GM08714 (cell line): ENCODE results near the gene BRWD1.

Source experiments
- H3K4me3 ChIP-seq: fragments of 200-500 bp; sonication (Bioruptor generic); 2 replicates; pipeline ENCODE4 v1.5.1; 2014; ENCODE audit warnings: mild to moderate bottlenecking, low read length, inconsistent platforms
- ZNF274 ChIP-seq: IDR thresholded peaks from 2 replicates; pipeline ENCODE4 v1.6.1; 2012; ENCODE audit warnings: mild to moderate bottlenecking, low read depth, low read length

Gene BRWD1

DNA sequence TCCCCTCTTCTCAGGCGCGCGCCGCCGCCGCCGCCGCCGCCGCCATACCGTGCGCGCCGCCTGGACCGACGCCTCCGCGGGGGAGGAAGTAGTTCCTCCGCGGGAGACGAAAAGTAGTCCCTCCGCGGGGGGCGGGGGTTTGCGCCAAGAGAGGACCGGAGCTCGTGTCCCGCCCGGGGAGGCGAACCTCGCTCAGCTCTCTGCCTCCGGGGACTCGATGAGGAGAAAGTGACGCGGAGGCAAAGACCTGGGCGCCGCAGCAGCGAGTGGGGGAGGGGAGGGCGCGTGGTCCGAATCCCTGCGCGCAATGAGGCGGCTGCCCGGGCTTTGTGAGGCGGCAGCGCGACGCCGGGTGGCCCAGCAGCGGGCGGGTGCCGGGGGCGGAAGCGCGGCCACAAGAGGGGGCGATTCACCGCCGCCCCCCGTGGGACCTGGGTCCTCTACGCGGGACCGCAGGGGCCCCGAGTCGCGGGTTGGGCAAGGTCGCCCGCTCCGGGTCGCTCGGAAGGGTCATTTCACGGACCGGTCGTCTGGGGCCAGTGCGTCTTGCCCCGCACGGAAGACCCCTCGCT, at the start of gene BRWD1:
TSS of gene BRWD1 (minus strand) at position 62 of the 572 bp plus-strand sequence. CDS start 141 bp downstream, outside the sequence.
- no peak for TF ChIP-seq ZNF274
- peak within 1 kb of the TSS; percentile 80 for H3K4me3 ChIP-seq

DNA sequence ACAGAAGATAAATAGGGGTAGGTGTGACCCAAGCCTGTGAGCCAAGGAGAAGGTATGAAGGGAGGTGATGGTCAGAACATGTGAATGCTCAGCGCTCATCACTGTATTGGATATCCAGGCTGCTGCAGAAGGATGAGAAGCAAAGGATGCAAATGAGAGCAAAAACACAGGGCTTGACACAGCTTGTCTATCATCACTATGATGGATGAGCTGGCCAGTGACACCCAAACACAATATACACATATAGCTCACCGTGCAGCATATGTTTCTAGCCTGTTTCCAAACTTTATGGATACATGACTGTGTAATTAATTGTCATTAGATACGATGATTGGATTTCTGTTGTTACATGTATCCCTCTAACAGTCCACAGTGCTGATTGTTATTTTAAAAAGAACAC, 49.3 kb upstream of the BRWD1 start:
- H3K4me3 ChIP-seq: no peak overlapping the region
- TF ChIP-seq ZNF274: no peak

DNA sequence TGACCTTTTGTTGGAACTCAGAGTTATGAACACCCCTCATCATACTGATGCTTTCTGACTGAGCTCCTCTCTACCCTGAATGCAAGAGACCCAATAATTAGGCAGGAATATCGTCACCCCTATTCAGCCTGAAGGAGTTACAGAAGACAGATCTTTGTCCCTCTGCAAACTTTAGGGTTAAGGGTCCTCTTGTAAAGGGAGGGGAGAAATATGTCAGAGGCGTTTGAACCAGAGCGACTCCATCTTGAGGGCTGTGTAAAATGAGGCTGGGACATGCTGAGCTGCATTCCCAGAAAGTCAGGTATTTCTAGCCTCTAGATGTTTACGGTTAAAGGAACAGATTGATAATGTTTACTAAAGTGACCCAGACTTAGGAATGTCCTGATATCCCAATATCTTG, 46.0 kb upstream of the BRWD1 start:
- no peak for TF ChIP-seq ZNF274
- H3K4me3 ChIP-seq: no peak overlapping the region

DNA sequence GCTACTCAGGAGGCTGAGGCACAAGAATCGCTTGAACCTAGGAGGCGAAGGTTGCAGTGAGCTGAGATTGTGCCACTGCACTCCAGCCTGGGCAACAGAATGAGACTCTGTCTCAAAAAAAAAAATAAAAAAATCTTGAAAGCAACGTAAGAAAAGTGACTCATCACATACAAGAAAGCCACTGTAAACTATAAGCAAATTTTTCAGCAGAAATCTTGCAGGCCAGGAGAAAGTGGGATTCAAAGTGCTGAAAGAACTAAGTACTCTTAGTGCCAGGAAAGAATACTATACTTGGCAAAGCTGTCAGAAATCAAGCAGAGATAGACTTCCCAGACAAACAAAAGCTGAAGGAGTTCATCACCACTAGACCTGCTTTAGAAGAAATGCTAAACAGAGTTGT, 39.9 kb upstream of the BRWD1 start:
- no peak for TF ChIP-seq ZNF274
- no peak overlapping the region for H3K4me3 ChIP-seq

DNA sequence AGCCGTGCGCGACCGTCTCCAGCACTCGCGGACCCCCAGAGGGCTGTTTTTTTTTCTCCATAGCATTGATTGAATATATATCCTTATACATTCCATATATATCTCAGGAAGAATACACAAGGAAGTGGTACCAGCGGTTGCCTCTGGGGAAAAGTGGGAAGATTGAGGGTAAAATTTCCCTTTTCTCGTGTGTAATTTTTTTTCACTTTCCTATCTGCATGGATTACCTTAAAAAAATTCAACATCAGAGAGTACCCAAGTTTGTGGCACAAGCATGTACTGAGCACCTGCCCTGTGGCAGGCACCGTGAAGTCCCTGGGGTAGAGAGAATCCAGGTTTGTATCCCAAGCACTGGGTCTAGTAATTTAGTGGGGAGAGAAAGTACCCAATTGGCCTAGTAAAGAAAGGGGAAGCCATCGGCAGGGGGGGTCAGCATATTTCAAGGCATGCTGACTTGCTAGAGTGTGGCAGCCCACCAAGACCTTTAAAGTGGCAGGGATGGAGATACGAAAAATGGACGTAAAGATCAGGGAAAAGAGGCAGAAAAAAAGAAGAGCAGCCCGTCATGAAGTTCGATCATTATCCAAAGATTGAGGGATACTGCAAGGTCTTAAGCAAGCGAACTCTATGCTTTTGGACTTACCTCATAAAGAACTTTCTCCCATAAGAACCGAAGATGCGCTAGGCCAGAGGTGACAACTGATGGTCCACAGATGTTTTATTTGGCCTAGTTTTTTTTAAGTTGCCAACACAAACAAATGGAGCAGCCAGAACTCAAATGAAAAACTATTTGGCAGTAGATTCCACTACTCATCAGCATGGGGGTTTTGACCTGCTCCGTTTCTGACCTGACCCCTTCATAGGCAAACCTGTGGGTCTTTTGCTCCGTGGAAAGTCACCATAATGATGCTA, 36.9 kb upstream of the BRWD1 start:
- H3K4me3 ChIP-seq: peak overlapping the region; percentile 74
- TF ChIP-seq ZNF274: no peak

DNA sequence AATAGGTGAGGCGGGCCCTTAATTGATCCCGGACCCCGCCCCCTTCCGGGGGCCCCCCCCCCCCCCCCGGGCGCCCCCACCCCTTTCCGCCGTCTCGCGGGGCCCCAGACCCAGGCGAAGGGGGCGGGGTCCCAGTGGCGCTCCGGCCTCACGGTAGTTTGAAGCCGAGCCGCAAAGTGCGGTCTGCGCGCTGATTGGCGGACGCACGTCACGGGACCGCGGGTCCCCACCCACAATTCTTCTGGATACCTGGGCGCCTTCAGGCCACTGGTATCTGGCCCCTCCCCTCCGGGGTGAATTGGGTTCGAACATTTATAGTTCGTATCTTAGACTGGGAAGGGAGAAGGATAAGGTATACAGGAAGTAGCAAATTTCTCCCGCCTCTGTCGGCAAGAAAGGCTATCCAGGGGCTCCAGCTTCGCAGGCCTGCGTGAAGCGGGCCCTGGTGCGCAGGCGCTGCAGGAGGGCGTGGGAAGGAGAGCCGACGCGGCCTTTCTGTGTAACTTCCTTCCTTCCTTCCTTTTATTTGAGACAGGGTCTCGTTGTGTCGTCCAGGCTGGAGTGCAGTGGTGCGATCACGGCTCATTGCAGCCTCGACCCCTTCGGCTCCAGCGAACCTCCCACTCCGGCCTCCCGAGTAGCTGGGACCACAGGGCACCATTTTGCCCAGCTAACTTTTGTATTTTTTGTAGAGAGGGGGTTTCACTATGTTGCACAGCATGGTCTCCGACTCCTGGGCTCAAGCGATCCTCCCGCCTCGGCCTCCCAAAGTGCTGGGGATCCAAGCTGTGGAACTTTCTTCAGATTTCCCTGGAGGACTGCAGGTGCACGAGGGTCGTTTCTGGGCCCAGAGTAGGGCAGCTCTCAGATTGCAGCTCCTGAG, 36.0 kb upstream of the BRWD1 start:
- peak overlapping the region; percentile 74 for H3K4me3 ChIP-seq
- TF ChIP-seq ZNF274: no peak

DNA sequence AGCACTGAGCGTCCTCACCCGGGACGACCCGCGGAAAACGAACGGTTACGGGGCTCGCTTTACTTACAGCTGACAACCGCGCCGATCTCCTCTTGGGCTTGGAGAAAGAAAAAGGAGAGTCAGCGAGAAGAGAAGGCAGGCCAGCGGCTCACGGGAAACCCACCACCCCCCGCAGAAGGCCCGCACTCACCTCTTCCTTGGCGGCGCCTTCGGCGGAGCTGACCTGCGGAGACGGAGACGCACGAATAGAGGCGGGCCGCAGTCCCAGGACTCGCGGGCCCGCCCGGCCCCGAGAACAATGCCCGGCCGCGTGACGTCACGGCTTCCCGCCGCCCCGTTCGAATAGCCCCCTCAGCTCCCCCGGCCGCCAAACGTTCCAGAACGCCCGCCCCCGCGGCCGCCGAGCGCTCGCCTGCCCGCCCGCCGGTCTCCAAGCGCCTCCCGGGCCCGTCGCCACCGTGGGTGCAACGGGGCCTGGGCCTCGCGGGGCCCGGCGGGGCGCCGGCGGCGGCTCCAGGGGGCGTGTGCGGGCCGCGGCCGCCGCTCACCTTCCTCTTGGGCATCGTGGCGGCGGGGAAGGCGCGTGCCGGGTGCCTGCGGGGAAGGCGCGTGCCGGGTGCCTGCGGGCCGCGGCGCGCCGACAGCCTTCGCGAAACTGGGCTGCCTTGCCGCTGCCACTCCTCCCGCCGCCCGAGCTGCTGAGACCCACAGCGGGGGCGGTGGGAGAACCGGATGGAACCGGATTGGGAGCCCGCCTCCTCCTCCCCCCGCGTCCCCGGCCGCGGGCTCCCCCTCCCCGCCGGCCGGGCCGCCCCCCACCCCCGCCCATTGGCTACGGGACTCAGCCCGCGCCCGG, 35.2 kb upstream of the BRWD1 start, which contains the start of gene HMGN1:
TSS of gene HMGN1 (minus strand) at position 734 of the 856 bp plus-strand sequence. CDS start at position 563, 171 bp downstream.
- TF ChIP-seq ZNF274: no peak
- H3K4me3 ChIP-seq: peak within 1 kb of the TSS; percentile 96

DNA sequence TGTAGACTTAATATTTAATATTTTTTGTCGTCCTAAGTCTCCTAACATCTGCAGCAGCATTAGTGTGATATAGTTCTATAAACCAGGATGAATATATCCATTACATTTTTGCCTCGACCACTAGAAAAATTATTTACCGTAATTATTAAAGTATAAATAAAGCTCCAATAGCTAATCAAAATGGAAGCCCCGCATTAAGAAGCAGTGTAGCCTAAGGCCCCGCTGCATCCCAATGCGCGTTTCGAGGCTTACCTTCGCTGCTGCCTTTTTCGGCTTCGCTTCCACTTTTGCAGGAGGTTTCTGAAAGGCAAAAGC, 34.6 kb upstream of the BRWD1 start:
- no peak for TF ChIP-seq ZNF274
- peak overlapping the region; percentile 96 for H3K4me3 ChIP-seq

DNA sequence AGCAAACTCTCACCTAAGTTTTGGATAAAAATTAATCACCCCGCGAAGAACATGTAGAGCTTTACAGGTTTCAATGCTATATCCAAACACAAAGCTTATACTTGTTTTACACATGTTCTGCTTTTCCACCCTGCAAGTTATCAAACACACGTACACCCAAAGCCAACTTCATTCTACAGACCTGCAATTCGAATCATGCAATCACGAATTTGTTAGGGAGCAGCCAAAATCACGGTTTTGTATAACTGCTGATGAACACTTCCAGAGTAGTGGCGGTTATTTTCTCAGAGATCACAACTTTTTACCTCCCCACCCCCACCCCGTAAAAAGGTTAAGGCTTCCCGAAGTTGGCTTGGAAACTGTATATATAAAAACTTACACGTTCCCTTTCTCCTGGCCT, 34.1 kb upstream of the BRWD1 start:
- no peak for TF ChIP-seq ZNF274
- H3K4me3 ChIP-seq: peak overlapping the region; percentile 96

DNA sequence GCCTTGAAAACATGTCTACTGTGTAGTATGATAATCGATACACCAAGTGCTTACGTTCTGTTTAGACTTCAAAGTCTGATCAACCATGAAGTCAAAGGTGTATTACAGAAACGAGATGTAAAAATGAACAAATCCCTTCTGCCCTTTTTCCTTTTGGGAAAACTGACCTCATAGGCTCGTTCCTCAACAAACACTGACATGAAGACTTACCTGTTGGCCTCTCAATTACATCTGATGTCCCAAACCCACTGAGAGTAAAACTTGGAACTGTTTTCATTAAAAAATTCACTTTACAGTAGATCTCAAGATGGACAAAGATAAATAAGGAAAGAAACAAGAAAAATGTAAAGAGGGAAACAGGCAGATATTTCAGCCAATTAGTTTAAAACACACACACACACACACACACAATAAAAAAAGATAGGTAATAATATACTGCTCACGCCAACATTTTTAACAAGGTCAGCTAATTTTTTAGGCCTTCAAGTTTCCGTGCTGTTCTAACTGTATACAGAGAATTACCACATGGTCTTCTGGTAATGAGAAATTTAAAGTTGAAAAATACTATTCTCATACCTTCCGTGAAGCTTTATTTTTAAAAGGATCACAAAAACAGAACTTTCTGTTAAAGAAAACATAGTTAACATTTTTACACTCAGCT, 33.4 kb upstream of the BRWD1 start:
- TF ChIP-seq ZNF274: no peak
- peak overlapping the region; percentile 96; the same call in 1 of the 2 replicates for H3K4me3 ChIP-seq

DNA sequence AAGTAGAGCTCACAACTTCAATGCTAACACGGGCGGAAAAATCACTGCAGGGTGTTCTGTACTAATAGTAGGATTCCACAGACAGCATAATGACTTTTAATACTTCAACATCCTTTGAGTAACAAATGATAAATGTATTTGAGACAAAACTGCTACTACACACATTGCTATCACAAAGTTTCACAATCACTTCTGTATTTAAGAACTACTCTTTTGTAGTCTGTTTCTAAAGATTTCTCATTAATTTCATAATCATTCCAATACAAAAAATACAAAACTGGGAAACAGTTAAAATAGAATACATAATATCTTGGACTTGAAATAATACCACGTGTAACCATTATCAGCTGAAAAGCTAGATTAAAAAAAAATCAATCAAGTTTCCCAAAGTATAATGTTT, 32.8 kb upstream of the BRWD1 start:
- H3K4me3 ChIP-seq: peak overlapping the region; percentile 96; the same call in 1 of the 2 replicates
- TF ChIP-seq ZNF274: no peak

DNA sequence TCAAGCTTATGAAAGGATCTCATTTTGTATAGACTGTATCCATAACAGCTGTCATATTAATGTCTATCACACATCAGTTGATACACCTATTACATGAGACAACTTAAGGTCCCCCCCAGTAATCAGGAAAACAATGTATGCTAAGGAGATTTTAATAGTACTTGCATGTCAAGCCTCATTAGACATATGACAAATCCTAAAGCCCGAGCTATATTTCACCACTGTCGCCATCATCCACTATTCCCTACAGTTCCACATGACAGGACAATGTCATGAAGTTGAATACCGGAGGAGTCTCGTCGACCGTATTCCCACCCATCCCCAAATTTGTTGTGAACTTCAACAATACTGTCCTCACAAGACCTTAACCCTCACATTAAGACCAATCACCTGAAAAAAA, 32.0 kb upstream of the BRWD1 start:
- no peak for TF ChIP-seq ZNF274
- H3K4me3 ChIP-seq: peak overlapping the region; percentile 29; the same call in 1 of the 2 replicates

DNA sequence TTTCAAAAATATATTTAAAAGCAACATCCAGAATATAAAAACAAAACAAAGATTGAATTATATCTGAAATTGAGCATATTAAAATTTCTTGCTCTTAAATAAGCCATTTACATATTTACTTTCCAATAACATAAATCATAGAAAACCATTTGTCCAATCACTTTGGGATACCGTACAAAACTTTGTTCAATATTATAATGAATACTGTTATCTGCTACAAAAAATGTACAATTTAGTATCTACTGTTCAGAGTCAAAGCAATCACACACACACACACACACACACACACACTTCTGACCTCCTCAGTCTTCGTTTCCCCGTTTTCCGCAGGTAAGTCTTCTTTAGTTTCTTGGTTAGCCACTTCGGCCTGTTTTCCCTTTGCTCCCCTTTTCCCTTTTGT, 31.4 kb upstream of the BRWD1 start:
- no peak overlapping the region; the same call in 1 of the 2 replicates for H3K4me3 ChIP-seq

More for the DNA sequence above, 31.4 kb upstream of the BRWD1 start:
- no peak for TF ChIP-seq ZNF274
